Karpas-422 (cell line): Measurements from ENCODE around the gene IFT25. TPM values are rescaled to one million over a fixed set of nuclear protein-coding genes. Genes with fewer than 3 reads are reported as not detected.

Experiments
- DNase-seq: peaks from one replicate; pipeline ENCODE4 v3.0.0-alpha.2; 2015
- H2AFZ ChIP-seq: fragments of 200-600 bp; sonication (generic); 2 replicates; pipeline ENCODE4 v1.6.1; 2014; ENCODE audit warnings: antibody characterized with exemption, low read length, mixed read lengths
- H3K27ac ChIP-seq: fragments of 200-600 bp; sonication (generic); 2 replicates; pipeline ENCODE4 v1.5.1; 2014; ENCODE audit warnings: mild to moderate bottlenecking, low read length, moderate library complexity
- H3K27me3 ChIP-seq: fragments of 200-600 bp; sonication (generic); 2 replicates; pipeline ENCODE4 v1.6.1; 2014; ENCODE audit warnings: low read length, mixed read lengths
- H3K36me3 ChIP-seq: fragments of 200-600 bp; sonication (generic); 2 replicates; pipeline ENCODE4 v1.6.1; 2014; ENCODE audit warnings: low read length, mixed read lengths; ENCODE audit not compliant: insufficient read depth
- H3K4me1 ChIP-seq: fragments of 200-600 bp; sonication (generic); 2 replicates; pipeline ENCODE4 v1.6.1; 2014; ENCODE audit warnings: mild to moderate bottlenecking, low read length, mixed read lengths
- H3K4me2 ChIP-seq: fragments of 200-600 bp; sonication (generic); 2 replicates; pipeline ENCODE4 v1.6.1; 2014; ENCODE audit warnings: low read length, low read depth, mild to moderate bottlenecking; ENCODE audit not compliant: poor library complexity, severe bottlenecking
- H3K4me3 ChIP-seq: fragments of 200-600 bp; sonication (generic); 2 replicates; pipeline ENCODE4 v1.5.1; 2014; ENCODE audit warnings: mild to moderate bottlenecking, antibody characterized with exemption, low read length, mixed read lengths
- H3K79me2 ChIP-seq: fragments of 200-600 bp; sonication (generic); 2 replicates; pipeline ENCODE4 v1.6.1; 2014; ENCODE audit warnings: mild to moderate bottlenecking, low read length, mixed read lengths
- H3K9ac ChIP-seq: fragments of 200-600 bp; sonication (generic); 2 replicates; pipeline ENCODE4 v1.6.0; 2014; ENCODE audit warnings: low read length
- H3K9me2 ChIP-seq: fragments of 200-600 bp; sonication (generic), shearing (Covaris generic); replicated peaks from 2 replicates; pipeline ENCODE4 v1.6.0; 2014; ENCODE audit warnings: mild to moderate bottlenecking, low read length, moderate library complexity; ENCODE audit not compliant: insufficient read depth
- H3K9me3 ChIP-seq: fragments of 300-700, 200-600 bp; sonication (generic); 2 replicates; pipeline ENCODE4 v1.6.1; 2014; ENCODE audit warnings: low read length, mixed read lengths
- H4K20me1 ChIP-seq: fragments of 200-600 bp; sonication (generic); 2 replicates; pipeline ENCODE4 v1.6.1; 2014; ENCODE audit warnings: mild to moderate bottlenecking, antibody characterized with exemption, low read length, low read depth; ENCODE audit not compliant: insufficient read depth
- total RNA-seq: library from RNA; depleted of rRNA; stranded (reverse); fragments of >200 nt; shearing (Covaris generic); gene quantifications from 2 replicates; pipeline ENCODE4 v1.2.3, GENCODE V29; 2014; ENCODE audit warnings: low replicate concordance

The IFT25 gene
- total RNA-seq, 1 experiment from 2014 or later: 102 TPM

DNA sequence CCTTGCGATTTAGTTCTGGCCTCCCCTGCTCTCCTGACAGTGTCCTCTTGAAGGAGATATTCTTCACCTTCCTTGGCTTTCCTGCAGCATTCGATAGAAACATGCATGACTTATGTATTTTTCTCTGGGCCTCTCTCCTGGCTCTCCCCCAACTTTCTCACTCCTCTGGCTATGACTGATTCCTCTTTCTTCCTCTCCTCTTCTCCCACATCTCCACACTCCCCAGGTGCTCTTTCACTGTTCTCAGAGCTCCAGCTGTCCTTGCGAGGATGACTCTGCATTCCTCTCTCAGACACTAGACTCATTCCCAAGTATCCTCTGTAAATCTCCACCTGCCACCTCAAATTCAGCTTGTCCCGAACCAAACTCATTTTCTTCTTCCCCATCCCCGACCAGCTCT, 18.6 kb upstream of the IFT25 start:
- Histone ChIP-seq H3K79me2 (no peaks in the 10 kb centered on the region), H3K36me3 (peaks cover 80% of the 10 kb centered on the region), H3K9me3 (no peaks in the 10 kb centered on the region), H3K4me3 (no peak overlapping the region), H3K27ac (no peak overlapping the region), H3K9me2 (no peaks in the 10 kb centered on the region), H3K4me1 (peaks cover 20% of the 10 kb centered on the region), H4K20me1 (no peaks in the 10 kb centered on the region), H3K9ac (no peak overlapping the region), H3K27me3 (no peaks in the 10 kb centered on the region), H2AFZ (no peak overlapping the region), H3K4me2 (no peak overlapping the region)
- no peak for DNase-seq

GRCh38 chr1:53963460-53963859, 18.0 kb upstream of the IFT25 start:
- Histone ChIP-seq H3K4me3 (no peak overlapping the region), H3K4me1 (peaks cover 22% of the 10 kb centered on the region), H3K9ac (no peak overlapping the region), H3K27ac (no peak overlapping the region), H3K27me3 (no peaks in the 10 kb centered on the region), H3K79me2 (no peaks in the 10 kb centered on the region), H2AFZ (no peak overlapping the region), H4K20me1 (no peaks in the 10 kb centered on the region), H3K9me3 (no peaks in the 10 kb centered on the region), H3K4me2 (no peak overlapping the region), H3K9me2 (no peaks in the 10 kb centered on the region), H3K36me3 (peaks cover 76% of the 10 kb centered on the region)
- no peak for DNase-seq

DNA sequence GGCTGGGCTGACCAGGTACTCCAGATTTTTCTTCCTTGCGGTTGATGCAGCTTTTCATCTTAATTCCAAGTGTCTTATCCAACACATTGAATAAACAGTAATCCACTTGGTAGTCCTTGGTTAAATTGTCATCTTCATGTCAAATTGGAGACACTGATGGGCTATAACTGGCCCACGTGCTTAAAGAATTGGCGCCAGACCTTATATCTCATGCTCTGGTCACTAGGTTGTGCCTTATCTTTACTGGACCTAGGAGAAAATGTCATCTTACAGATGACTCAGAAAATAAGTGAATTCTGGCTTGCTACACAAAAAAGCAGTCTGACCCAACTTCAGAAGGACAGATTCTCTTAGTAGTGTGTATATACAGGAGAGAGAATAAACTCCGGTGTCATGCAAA, 16.9 kb upstream of the IFT25 start:
- peaks cover 22% of the 10 kb centered on the region for H3K4me1 ChIP-seq
- H3K4me3 ChIP-seq: no peak overlapping the region
- no peak overlapping the region for H3K4me2 ChIP-seq
- H3K79me2 ChIP-seq: 0 out of 2 replicates have a peak, but pooled peaks cover under 1% of the 10 kb centered on the region
- H3K9me2 ChIP-seq: no peaks in the 10 kb centered on the region
- DNase-seq: no peak
- H3K9me3 ChIP-seq: no peaks in the 10 kb centered on the region
- peaks cover 69% of the 10 kb centered on the region for H3K36me3 ChIP-seq
- H2AFZ ChIP-seq: no peak overlapping the region
- no peak overlapping the region for H3K27ac ChIP-seq
- no peaks in the 10 kb centered on the region for H3K27me3 ChIP-seq
- no peaks in the 10 kb centered on the region for H4K20me1 ChIP-seq
- no peak overlapping the region for H3K9ac ChIP-seq

GRCh38 chr1:53959664-53960250, 14.3 kb upstream of the IFT25 start:
- Histone ChIP-seq H3K9ac (no peak overlapping the region), H3K4me3 (no peak overlapping the region), H2AFZ (no peak overlapping the region), H3K4me2 (no peak overlapping the region), H3K9me3 (no peaks in the 10 kb centered on the region), H3K27ac (no peak overlapping the region), H3K9me2 (no peaks in the 10 kb centered on the region), H4K20me1 (no peaks in the 10 kb centered on the region), H3K4me1 (peaks cover 25% of the 10 kb centered on the region), H3K79me2 (peaks cover 17% of the 10 kb centered on the region), H3K36me3 (peaks cover 62% of the 10 kb centered on the region), H3K27me3 (no peaks in the 10 kb centered on the region)
- peak; percentile 83 for DNase-seq

- H3K79me2 ChIP-seq: peaks cover 33% of the 10 kb centered on the region
- peaks cover 13% of the 10 kb centered on the region for H3K4me1 ChIP-seq
- DNase-seq: no peak
- no peak overlapping the region for H3K4me2 ChIP-seq
- H2AFZ ChIP-seq: no peak overlapping the region
- no peaks in the 10 kb centered on the region for H3K9me2 ChIP-seq
- no peak overlapping the region for H3K27ac ChIP-seq
- no peak overlapping the region for H3K4me3 ChIP-seq
- no peaks in the 10 kb centered on the region for H3K27me3 ChIP-seq
- H3K36me3 ChIP-seq: peaks cover 57% of the 10 kb centered on the region
- no peaks in the 10 kb centered on the region for H4K20me1 ChIP-seq
- no peak overlapping the region for H3K9ac ChIP-seq
- no peaks in the 10 kb centered on the region for H3K9me3 ChIP-seq
Measured at GRCh38 chr1:53957194-53957818, 11.8 kb upstream of the IFT25 start.

DNA sequence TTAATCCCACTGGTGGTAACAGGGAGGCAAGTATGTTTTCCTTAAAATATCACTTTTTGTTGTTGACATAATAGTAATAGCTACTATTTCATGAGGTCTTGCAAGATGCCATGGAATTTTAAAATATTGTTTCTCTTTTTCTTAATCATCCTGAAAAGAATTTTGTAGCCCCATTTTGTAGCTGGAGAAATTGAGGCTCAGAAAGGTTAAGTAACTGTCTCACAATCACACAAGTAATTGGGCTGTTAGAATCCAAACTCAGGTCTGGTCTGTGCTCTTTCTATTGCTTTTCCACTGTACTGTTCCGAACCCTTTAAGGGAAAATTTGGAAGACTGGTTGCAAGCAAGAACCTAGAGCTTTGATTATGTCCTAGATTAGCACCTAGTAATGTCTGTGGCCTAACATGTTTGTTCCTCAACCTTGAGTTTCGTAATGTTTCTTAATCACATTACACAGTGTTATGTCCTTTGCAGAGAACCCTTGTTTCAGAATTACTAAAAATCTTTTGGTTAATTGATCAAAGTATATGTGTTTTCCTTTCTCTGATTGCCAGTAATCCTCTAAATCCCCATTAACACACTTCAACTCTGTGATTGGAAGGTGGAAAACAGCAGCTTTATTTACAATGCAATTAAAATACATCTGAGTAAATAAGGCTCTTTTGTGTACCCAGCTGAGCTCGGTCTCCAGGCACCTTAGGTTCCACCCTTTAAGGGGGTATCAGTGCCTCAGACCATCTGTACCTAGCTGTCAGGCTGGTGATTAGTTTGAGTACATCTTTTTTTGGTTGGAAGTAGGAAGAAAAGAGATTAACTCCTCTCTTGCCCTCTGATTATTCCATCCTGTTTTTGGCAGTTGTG, 11.0 kb upstream of the IFT25 start:
- H3K4me3 ChIP-seq: no peak overlapping the region
- H3K4me2 ChIP-seq: no peak overlapping the region
- H3K27ac ChIP-seq: no peak overlapping the region
- no peaks in the 10 kb centered on the region for H3K9me3 ChIP-seq
- H3K9ac ChIP-seq: no peak overlapping the region
- H3K79me2 ChIP-seq: peaks cover 41% of the 10 kb centered on the region
- H2AFZ ChIP-seq: no peak overlapping the region
- no peak for DNase-seq
- H3K27me3 ChIP-seq: no peaks in the 10 kb centered on the region
- H3K4me1 ChIP-seq: peaks cover 10% of the 10 kb centered on the region
- no peaks in the 10 kb centered on the region for H4K20me1 ChIP-seq
- no peaks in the 10 kb centered on the region for H3K9me2 ChIP-seq
- H3K36me3 ChIP-seq: peaks cover 54% of the 10 kb centered on the region

- peaks cover 40% of the 10 kb centered on the region for H3K36me3 ChIP-seq
- DNase-seq: no peak
- peaks cover 65% of the 10 kb centered on the region for H3K79me2 ChIP-seq
- H3K4me2 ChIP-seq: no peak overlapping the region
- no peaks in the 10 kb centered on the region for H3K9me2 ChIP-seq
- H2AFZ ChIP-seq: no peak overlapping the region
- no peak overlapping the region for H3K4me3 ChIP-seq
- H3K27me3 ChIP-seq: no peaks in the 10 kb centered on the region
- no peaks in the 10 kb centered on the region for H4K20me1 ChIP-seq
- no peaks in the 10 kb centered on the region for H3K9me3 ChIP-seq
- H3K27ac ChIP-seq: no peak overlapping the region
- H3K4me1 ChIP-seq: peaks cover 14% of the 10 kb centered on the region
- no peak overlapping the region for H3K9ac ChIP-seq
Measured at GRCh38 chr1:53954128-53954527, 8.6 kb upstream of the IFT25 start.

DNA sequence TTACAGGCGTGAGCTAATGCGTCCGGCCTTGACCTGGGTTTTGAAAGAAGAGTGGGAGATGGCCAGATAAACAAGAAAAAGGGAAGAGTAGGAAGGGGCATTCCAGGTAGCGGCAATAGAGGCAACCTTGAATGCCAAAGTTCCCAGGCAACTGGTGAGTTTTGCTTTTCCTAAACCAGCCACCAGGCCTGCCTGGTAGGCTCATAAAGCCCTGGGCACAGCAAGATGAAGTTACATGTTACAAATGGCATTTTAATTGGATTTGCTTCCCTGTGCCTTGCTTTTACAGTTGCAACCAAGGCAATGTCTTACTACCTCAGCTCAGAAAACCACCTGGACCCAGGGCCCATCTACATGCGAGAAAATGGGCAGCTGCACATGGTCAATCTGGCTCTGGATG, 6.2 kb upstream of the IFT25 start:
- Histone ChIP-seq H3K4me1 (peaks cover 34% of the 10 kb centered on the region), H3K4me2 (no peak overlapping the region), H4K20me1 (no peaks in the 10 kb centered on the region), H3K9ac (no peak overlapping the region), H3K36me3 (peaks cover 40% of the 10 kb centered on the region), H2AFZ (no peak overlapping the region), H3K27me3 (no peaks in the 10 kb centered on the region), H3K9me3 (no peaks in the 10 kb centered on the region), H3K79me2 (peaks cover 82% of the 10 kb centered on the region), H3K4me3 (no peak overlapping the region), H3K9me2 (no peaks in the 10 kb centered on the region), H3K27ac (no peak overlapping the region)
- no peak for DNase-seq
